Stomach (tissue), 9 donors: Measurements from ENCODE around the gene NFE2L3. TPM values are rescaled to one million over a fixed set of nuclear protein-coding genes. Genes with fewer than 3 reads are reported as not detected.
A peak's percentile ranks its signal among the peaks of the same experiment; 100 is the strongest.

Experiments
- DNase-seq, 2 donors: peaks; one replicate each; pipeline versions ENCODE4 v3.0.0 to v3.0.0-alpha.2; 2013 to 2019
- H3K27ac ChIP-seq, 5 donors: fragments of 200-600 bp in 4 of 5; sonication (generic) in 4 of 5; one replicate each; pipeline ENCODE4 v1.5.1; 2013 to 2019; ENCODE audit warnings: mild to moderate bottlenecking in 1 of 5, moderate library complexity in 1 of 5
- H3K27me3 ChIP-seq, 3 donors: fragments of 200-600 bp; sonication (generic); one replicate each; pipeline ENCODE4 v1.5.1; 2017 to 2019; ENCODE audit warnings: mixed run types in 1 of 3
- H3K36me3 ChIP-seq, 4 donors: fragments of 200-600 bp; sonication (generic); 1 replicate in 3 of 4; 2 replicates in 1 of 4; pipeline ENCODE4 v1.5.1; 2016 to 2019
- H3K4me1 ChIP-seq, 4 donors: fragments of 200-600 bp; sonication (generic); one replicate each; pipeline ENCODE4 v1.5.1; 2016 to 2019
- H3K4me3 ChIP-seq, 4 donors: fragments of 200-600 bp; sonication (generic) in 3 of 4; one replicate each; pipeline ENCODE4 v1.5.1; 2016 to 2019; ENCODE audit warnings: mild to moderate bottlenecking in 1 of 4
- H3K9me3 ChIP-seq, 4 donors: fragments of 200-600 bp; sonication (generic); one replicate each; pipeline ENCODE4 v1.5.1; 2016 to 2019
- EP300 ChIP-seq: sonication (generic); formaldehyde crosslinking; IDR thresholded peaks from one replicate; pipeline ENCODE4 v1.6.1; 2017; ENCODE audit warnings: antibody characterized with exemption
- POLR2A ChIP-seq, 4 donors: fragments of 450-650 bp; IDR thresholded peaks; one replicate each; pipeline ENCODE4 v1.6.1; 2016; ENCODE audit warnings: antibody characterized with exemption in 4 of 4, control low read depth in 2 of 4, mild to moderate bottlenecking in 1 of 4, moderate library complexity in 1 of 4
- POLR2AphosphoS5 ChIP-seq, 3 donors: sonication (generic); formaldehyde crosslinking; IDR thresholded peaks; one replicate each; pipeline ENCODE4 v1.6.1; 2016; ENCODE audit warnings: antibody characterized with exemption in 3 of 3
- WGBS, 5 donors: extraction: QIAGEN DNeasy Blood & Tissue Kit in 3 of 5; methylation state at CpG; one replicate each; pipeline versions ENCODE4 v1.1.5 to v1.1.7; 2013 to 2018; 5-methylcytosine and 5-hydroxymethylcytosine counted together
- intact Hi-C: fragments of 100-400 bp; cut with DNase I; formaldehyde crosslinking; loops from one replicate; pipeline ENCODE4 v1.15.1; 2023; ENCODE audit warnings: low total_unique reads
- polyA plus RNA-seq, 3 donors: library from polyadenylated mRNA; stranded (reverse); fragments of 200-250 nt; gene quantifications; one replicate each; pipeline ENCODE4 v1.2.3, GENCODE V29; 2013
- total RNA-seq, 5 donors: library from RNA; depleted of rRNA; stranded (reverse); fragments of >200 nt; gene quantifications; one replicate each; pipeline versions ENCODE4 v1.1.0 to v1.2.3, GENCODE V29; 2014 to 2016
- TF ChIP-seq, protein P1 (sequence below), 7 experiments: fragments of 450-650 bp in 4 of 7; fragments of 200-600 bp in 3 of 7; sonication (generic) in 3 of 7; IDR thresholded peaks; one replicate each; pipeline ENCODE4 v1.5.1; 2016 to 2019; ENCODE audit warnings: antibody characterized with exemption in 7 of 7, control low read depth in 2 of 7, mild to moderate bottlenecking in 1 of 7
- donor health status: healthy with polysubstance abuse.
- donor health status: Bipolar disorder and iron deficiency.
- donor health status: healthy.

NFE2L3 gene
- total and polyA plus RNA-seq, 8 donors = 1.4 to 7.7 (median 4.9) TPM; not detected in 1

- WGBS, 5 donors = 89 to 95% (median 89%) methylated on average over 3 of the region's 3 CpGs
Observed at GRCh38 chr7:26188957-26189541, 37.1 kb downstream of the NFE2L3 start.

GRCh38 chr7:26189697-26190096 is 37.7 kb downstream of the NFE2L3 start:
- H3K4me1 ChIP-seq = peaks cover 26 to 87% (median 54%) of the 10 kb centered on the region in 4 donors

More at GRCh38 chr7:26188957-26189541, 37.1 kb downstream of the NFE2L3 start:
- Histone ChIP-seq H3K27ac (peak overlapping the region in 1 of 5 donors; percentile 27), H3K27me3 (no peaks in the 10 kb centered on the region), H3K9me3 (no peaks in the 10 kb centered on the region), H3K4me3 (no peak overlapping the region), H3K36me3 (peaks cover 64 to 84% (median 72%) of the 10 kb centered on the region in 4 donors), H3K4me1 (peaks cover 19 to 81% (median 49%) of the 10 kb centered on the region in 4 donors)
- no peak for DNase-seq
- intact Hi-C loops = no loop called here
- no peak for TF ChIP-seq EP300
- no peak for TF ChIP-seq POLR2A (IDR thresholded peaks at IDR 0.05)
- TF ChIP-seq POLR2AphosphoS5 (IDR thresholded peaks at IDR 0.05) = peak in 1 of 3 donors; percentile 29
- TF ChIP-seq, protein P1, sequence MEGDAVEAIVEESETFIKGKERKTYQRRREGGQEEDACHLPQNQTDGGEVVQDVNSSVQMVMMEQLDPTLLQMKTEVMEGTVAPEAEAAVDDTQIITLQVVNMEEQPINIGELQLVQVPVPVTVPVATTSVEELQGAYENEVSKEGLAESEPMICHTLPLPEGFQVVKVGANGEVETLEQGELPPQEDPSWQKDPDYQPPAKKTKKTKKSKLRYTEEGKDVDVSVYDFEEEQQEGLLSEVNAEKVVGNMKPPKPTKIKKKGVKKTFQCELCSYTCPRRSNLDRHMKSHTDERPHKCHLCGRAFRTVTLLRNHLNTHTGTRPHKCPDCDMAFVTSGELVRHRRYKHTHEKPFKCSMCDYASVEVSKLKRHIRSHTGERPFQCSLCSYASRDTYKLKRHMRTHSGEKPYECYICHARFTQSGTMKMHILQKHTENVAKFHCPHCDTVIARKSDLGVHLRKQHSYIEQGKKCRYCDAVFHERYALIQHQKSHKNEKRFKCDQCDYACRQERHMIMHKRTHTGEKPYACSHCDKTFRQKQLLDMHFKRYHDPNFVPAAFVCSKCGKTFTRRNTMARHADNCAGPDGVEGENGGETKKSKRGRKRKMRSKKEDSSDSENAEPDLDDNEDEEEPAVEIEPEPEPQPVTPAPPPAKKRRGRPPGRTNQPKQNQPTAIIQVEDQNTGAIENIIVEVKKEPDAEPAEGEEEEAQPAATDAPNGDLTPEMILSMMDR (IDR thresholded peaks at IDR 0.05) = no peak

DNA sequence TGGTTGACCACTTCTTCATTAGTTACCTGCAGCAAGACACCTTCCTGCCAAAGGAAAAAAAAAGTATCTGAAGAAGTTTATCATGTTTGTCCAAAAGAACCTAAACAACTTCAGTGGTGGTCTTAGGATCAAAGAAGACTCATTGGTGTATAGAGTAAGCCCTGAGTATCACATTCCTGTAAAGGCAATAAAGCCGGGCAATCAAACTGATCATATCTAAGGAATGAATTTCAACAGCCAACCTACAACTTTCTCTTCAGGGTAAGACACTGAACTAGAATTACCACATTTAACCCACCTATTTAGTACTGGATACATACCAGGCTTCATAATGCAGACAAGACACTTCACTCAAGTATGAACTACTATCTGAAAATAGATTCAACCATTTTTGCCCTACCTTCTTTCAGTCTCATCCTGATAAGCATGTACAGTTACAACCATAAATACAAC is 38.4 kb downstream of the NFE2L3 start:
- peaks cover 75 to 90% (median 82%) of the 10 kb centered on the region in 4 donors for H3K36me3 ChIP-seq
- DNase-seq = no peak
- H3K4me3 ChIP-seq = no peak overlapping the region
- no peak overlapping the region for H3K27ac ChIP-seq
- WGBS, 5 donors = 60 to 79% (median 74%) methylated on average over 1 of the region's 1 CpG
- no peaks in the 10 kb centered on the region for H3K9me3 ChIP-seq
- intact Hi-C loops = no loop called here
- no peaks in the 10 kb centered on the region for H3K27me3 ChIP-seq
- H3K4me1 ChIP-seq = peaks cover 32 to 95% (median 59%) of the 10 kb centered on the region in 4 donors
- TF ChIP-seq POLR2A (IDR thresholded peaks at IDR 0.05) (no peak), POLR2AphosphoS5 (IDR thresholded peaks at IDR 0.05) (peak in 1 of 3 donors; percentile 4), EP300 (no peak)

More at GRCh38 chr7:26189697-26190096, 37.7 kb downstream of the NFE2L3 start:
- Histone ChIP-seq H3K36me3 (peaks cover 70 to 90% (median 78%) of the 10 kb centered on the region in 4 donors), H3K27ac (peak overlapping the region in 1 of 5 donors; percentile 27), H3K9me3 (no peaks in the 10 kb centered on the region), H3K4me3 (no peak overlapping the region), H3K27me3 (no peaks in the 10 kb centered on the region)
- intact Hi-C loops = no loop called here
- TF ChIP-seq POLR2A (IDR thresholded peaks at IDR 0.05) = no peak
- TF ChIP-seq, protein P1 (IDR thresholded peaks at IDR 0.05) = no peak
- no peak for TF ChIP-seq EP300
- no peak for TF ChIP-seq POLR2AphosphoS5 (IDR thresholded peaks at IDR 0.05)
- DNase-seq = no peak
- 78 to 91% (median 81%) methylated on average over 3 of the region's 3 CpGs for WGBS, 5 donors

- H3K27ac ChIP-seq = no peak overlapping the region
- H3K27me3 ChIP-seq = no peaks in the 10 kb centered on the region
- H3K9me3 ChIP-seq = no peaks in the 10 kb centered on the region
- peaks cover 42 to 95% (median 68%) of the 10 kb centered on the region in 4 donors for H3K4me1 ChIP-seq
- H3K4me3 ChIP-seq = no peak overlapping the region
- WGBS, 5 donors = 62 to 69% (median 67%) methylated on average over 7 of the region's 7 CpGs
- intact Hi-C loops = no loop called here
- peaks cover 84 to 95% (median 92%) of the 10 kb centered on the region in 4 donors for H3K36me3 ChIP-seq
- DNase-seq = no peak
- no peak for TF ChIP-seq POLR2AphosphoS5 (IDR thresholded peaks at IDR 0.05)
- TF ChIP-seq POLR2A (IDR thresholded peaks at IDR 0.05) = no peak
- no peak for TF ChIP-seq EP300
Observed at GRCh38 chr7:26191233-26191973, 39.4 kb downstream of the NFE2L3 start.

GRCh38 chr7:26191974-26192479 is 40.0 kb downstream of the NFE2L3 start:
- DNase-seq = no peak
- H3K36me3 ChIP-seq = peaks cover 90 to 99% (median 98%) of the 10 kb centered on the region in 4 donors
- peak overlapping the region in 1 of 5 donors; percentile 61 for H3K27ac ChIP-seq
- H3K4me3 ChIP-seq = peak overlapping the region in 1 of 4 donors; percentile 23
- no peaks in the 10 kb centered on the region for H3K9me3 ChIP-seq
- TF ChIP-seq, protein P1 (IDR thresholded peaks at IDR 0.05) = no peak
- no peak for TF ChIP-seq POLR2A (IDR thresholded peaks at IDR 0.05)
- TF ChIP-seq EP300 = no peak
- TF ChIP-seq POLR2AphosphoS5 (IDR thresholded peaks at IDR 0.05) = no peak
- intact Hi-C loops = no loop called here
- 33 to 60% (median 41%) methylated on average over 1 of the region's 1 CpG for WGBS, 5 donors
- no peaks in the 10 kb centered on the region for H3K27me3 ChIP-seq
- H3K4me1 ChIP-seq = peaks cover 48 to 99% (median 72%) of the 10 kb centered on the region in 4 donors
